Measurements from ENCODE around the gene TAOK1. TPM values are rescaled to one million over a fixed set of nuclear protein-coding genes. Genes with fewer than 3 reads are reported as not detected.

Gene TAOK1
- total and polyA plus RNA-seq, 2 of the 13 experiments (the other 11 are each of a cell fraction or from before 2014, with no cell fraction given) = 14.1 to 23.0 TPM

DNA sequence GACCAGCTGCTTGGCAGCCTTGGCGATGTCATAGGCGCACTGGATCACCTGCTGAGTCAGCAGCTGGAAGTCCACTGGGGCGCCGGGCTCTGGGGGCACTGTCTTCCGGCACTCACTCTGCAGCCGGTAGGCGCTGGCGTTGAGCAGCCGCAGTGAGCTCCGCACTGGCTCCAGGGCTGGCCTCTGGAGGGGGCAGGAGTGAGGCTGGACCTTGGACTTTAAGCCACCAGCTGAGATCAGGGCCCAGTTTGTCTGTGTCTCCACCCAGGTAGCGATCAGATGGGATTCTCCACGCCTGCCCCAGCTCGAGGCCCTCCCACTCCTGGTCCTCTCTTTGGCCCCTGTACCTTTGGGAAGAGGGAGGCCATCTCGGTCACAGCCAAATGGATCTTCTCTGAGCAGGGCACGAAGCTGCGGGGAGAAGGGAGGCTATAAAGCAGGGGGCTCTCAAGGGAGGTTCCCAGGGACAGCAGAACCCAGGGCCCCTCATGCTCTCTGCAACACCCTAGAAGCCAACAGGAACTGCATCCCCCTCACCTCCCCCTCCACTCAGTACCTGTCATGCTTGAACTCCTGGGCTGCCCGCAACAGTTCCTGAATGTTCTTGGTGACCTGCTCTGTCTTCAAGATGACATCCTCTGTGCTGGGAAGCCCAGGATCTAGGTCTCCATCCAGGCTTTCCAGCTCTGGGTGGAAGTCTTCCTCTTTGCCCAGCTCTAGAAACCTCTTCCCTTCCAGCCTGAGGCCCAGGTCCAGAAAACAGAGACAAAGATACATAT is 184.8 kb downstream of the TAOK1 start (continued):
- TF ChIP-seq, protein P1, sequence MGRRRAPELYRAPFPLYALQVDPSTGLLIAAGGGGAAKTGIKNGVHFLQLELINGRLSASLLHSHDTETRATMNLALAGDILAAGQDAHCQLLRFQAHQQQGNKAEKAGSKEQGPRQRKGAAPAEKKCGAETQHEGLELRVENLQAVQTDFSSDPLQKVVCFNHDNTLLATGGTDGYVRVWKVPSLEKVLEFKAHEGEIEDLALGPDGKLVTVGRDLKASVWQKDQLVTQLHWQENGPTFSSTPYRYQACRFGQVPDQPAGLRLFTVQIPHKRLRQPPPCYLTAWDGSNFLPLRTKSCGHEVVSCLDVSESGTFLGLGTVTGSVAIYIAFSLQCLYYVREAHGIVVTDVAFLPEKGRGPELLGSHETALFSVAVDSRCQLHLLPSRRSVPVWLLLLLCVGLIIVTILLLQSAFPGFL (CRISPR knock-in tag; IDR thresholded peaks at IDR 0.05) = no peak
- no peak for TF ChIP-seq POLR2AphosphoS2 (IDR thresholded peaks at IDR 0.05; ENCODE audit: low read depth, low read length)
- TF ChIP-seq, protein P2, sequence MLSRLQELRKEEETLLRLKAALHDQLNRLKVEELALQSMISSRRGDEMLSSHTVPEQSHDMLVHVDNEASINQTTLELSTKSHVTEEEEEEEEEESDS (CRISPR knock-in tag; IDR thresholded peaks at IDR 0.05; ENCODE audit: borderline replicate concordance) = peak; percentile 69; the same call in 1 of the 2 replicates
- TF ChIP-seq, protein P3, sequence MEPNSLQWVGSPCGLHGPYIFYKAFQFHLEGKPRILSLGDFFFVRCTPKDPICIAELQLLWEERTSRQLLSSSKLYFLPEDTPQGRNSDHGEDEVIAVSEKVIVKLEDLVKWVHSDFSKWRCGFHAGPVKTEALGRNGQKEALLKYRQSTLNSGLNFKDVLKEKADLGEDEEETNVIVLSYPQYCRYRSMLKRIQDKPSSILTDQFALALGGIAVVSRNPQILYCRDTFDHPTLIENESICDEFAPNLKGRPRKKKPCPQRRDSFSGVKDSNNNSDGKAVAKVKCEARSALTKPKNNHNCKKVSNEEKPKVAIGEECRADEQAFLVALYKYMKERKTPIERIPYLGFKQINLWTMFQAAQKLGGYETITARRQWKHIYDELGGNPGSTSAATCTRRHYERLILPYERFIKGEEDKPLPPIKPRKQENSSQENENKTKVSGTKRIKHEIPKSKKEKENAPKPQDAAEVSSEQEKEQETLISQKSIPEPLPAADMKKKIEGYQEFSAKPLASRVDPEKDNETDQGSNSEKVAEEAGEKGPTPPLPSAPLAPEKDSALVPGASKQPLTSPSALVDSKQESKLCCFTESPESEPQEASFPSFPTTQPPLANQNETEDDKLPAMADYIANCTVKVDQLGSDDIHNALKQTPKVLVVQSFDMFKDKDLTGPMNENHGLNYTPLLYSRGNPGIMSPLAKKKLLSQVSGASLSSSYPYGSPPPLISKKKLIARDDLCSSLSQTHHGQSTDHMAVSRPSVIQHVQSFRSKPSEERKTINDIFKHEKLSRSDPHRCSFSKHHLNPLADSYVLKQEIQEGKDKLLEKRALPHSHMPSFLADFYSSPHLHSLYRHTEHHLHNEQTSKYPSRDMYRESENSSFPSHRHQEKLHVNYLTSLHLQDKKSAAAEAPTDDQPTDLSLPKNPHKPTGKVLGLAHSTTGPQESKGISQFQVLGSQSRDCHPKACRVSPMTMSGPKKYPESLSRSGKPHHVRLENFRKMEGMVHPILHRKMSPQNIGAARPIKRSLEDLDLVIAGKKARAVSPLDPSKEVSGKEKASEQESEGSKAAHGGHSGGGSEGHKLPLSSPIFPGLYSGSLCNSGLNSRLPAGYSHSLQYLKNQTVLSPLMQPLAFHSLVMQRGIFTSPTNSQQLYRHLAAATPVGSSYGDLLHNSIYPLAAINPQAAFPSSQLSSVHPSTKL (CRISPR knock-in tag; IDR thresholded peaks at IDR 0.05) = peak; percentile 77
- TF ChIP-seq TBX3 (IDR thresholded peaks at IDR 0.05; ENCODE audit: borderline replicate concordance) = no peak; the same call in 1 of the 2 replicates
- no peak for TF ChIP-seq ZNF260 (CRISPR knock-in tag; IDR thresholded peaks at IDR 0.05; ENCODE audit: borderline replicate concordance, low read depth)
- TF ChIP-seq ZNF446 (CRISPR knock-in tag; IDR thresholded peaks at IDR 0.05) = no peak
- TF ChIP-seq HINFP (CRISPR knock-in tag; IDR thresholded peaks at IDR 0.05; ENCODE audit: low read depth) = peak; percentile 55; the same call in 1 of the 2 replicates
- no peak for TF ChIP-seq ZNF879 (CRISPR knock-in tag; IDR thresholded peaks at IDR 0.05)
- no peak for TF ChIP-seq ZBTB42 (CRISPR knock-in tag; IDR thresholded peaks at IDR 0.05)
- TF ChIP-seq ZMAT3 (CRISPR knock-in tag; conservative IDR thresholded peaks at IDR 0.05) = no peak; the same call in 1 of the 2 replicates
- no peak for TF ChIP-seq ATRX (CRISPR knock-in tag; IDR thresholded peaks at IDR 0.05; ENCODE audit: borderline replicate concordance)
- TF ChIP-seq ZNF326 (CRISPR knock-in tag; IDR thresholded peaks at IDR 0.05; ENCODE audit: borderline replicate concordance) = no peak
- no peak for TF ChIP-seq NFIB (CRISPR knock-in tag; IDR thresholded peaks at IDR 0.05; ENCODE audit: borderline replicate concordance)
- no peak for TF ChIP-seq SRY (CRISPR knock-in tag; IDR thresholded peaks at IDR 0.05)
- no peak; the same call in 1 of the 2 replicates for TF ChIP-seq ZNF331 (CRISPR knock-in tag; IDR thresholded peaks at IDR 0.05)
- TF ChIP-seq, protein P4, sequence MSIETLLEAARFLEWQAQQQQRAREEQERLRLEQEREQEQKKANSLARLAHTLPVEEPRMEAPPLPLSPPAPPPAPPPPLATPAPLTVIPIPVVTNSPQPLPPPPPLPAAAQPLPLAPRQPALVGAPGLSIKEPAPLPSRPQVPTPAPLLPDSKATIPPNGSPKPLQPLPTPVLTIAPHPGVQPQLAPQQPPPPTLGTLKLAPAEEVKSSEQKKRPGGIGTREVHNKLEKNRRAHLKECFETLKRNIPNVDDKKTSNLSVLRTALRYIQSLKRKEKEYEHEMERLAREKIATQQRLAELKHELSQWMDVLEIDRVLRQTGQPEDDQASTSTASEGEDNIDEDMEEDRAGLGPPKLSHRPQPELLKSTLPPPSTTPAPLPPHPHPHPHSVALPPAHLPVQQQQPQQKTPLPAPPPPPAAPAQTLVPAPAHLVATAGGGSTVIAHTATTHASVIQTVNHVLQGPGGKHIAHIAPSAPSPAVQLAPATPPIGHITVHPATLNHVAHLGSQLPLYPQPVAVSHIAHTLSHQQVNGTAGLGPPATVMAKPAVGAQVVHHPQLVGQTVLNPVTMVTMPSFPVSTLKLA (IDR thresholded peaks at IDR 0.05) = no peak
- no peak for TF ChIP-seq JUNB (CRISPR knock-in tag; IDR thresholded peaks at IDR 0.05; ENCODE audit: borderline replicate concordance)

Measured in HepG2 (cell line).